B cell (primary cell): ENCODE results near the gene TAF7.

Experiments
- EZH2 ChIP-seq: IDR thresholded peaks from 2 replicates; pipeline ENCODE4 v1.6.1; 2012; ENCODE audit warnings: borderline replicate concordance, low read depth, mild to moderate bottlenecking, moderate library complexity, low read length; ENCODE audit not compliant: insufficient read depth, poor library complexity, severe bottlenecking
- TF ChIP-seq, protein P1 (sequence below): fragments of 200-600 bp; IDR thresholded peaks from one replicate; pipeline ENCODE4 v1.8.0; 2022; ENCODE audit warnings: antibody characterized with exemption, mild to moderate bottlenecking

DNA sequence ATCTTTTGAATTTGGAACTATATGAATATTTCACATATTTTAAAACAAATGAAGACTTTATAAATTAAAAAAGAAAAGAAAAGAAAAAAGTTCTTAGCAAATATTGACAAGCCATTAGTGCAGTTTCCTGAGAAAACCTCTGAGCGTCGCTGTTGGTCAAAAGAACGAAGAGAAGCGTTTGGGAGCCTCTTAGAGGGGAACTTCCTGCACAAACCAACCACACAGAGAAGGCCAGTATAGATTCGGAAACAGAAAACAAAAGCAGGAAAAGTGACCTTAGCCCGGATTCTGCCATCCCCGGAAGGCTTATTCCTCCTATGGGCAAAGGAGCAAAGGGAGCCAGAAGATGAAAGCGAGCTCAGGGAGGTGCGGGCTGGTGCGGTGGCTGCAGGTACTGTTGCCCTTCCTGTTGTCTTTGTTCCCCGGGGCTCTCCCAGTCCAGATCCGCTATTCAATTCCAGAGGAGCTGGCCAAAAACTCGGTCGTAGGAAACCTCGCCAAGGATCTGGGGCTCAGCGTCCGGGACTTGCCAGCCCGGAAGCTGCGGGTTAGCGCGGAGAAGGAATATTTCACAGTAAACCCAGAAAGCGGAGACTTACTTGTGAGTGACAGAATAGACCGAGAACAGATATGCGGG lies 39.3 kb upstream of the TAF7 start, which contains the start of gene PCDHGB2:
- TF ChIP-seq, protein P1, sequence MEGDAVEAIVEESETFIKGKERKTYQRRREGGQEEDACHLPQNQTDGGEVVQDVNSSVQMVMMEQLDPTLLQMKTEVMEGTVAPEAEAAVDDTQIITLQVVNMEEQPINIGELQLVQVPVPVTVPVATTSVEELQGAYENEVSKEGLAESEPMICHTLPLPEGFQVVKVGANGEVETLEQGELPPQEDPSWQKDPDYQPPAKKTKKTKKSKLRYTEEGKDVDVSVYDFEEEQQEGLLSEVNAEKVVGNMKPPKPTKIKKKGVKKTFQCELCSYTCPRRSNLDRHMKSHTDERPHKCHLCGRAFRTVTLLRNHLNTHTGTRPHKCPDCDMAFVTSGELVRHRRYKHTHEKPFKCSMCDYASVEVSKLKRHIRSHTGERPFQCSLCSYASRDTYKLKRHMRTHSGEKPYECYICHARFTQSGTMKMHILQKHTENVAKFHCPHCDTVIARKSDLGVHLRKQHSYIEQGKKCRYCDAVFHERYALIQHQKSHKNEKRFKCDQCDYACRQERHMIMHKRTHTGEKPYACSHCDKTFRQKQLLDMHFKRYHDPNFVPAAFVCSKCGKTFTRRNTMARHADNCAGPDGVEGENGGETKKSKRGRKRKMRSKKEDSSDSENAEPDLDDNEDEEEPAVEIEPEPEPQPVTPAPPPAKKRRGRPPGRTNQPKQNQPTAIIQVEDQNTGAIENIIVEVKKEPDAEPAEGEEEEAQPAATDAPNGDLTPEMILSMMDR: peak; percentile 43
- TF ChIP-seq EZH2: no peak
